ENCODE measurements around the gene RAB9A.

DNA sequence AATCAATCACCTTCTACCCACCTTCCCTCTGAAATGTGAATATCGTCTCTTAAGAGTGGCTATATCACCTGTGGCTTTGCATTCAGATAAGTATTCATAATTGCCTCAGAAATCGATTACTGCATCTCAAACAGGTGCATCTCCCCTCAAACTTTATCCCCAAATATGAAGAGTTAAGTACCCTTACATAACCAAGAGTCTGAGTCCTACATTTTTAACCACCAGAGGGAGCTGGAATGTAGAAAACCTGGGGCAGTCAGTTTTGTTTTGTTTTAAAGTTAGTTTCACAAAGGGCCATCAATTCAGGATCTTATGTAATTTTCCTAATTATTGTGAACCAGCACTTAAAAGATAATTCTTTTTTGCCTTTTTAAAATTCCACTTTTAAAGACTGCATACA lies 30.3 kb upstream of the RAB9A start:
- TF ChIP-seq, protein P1, sequence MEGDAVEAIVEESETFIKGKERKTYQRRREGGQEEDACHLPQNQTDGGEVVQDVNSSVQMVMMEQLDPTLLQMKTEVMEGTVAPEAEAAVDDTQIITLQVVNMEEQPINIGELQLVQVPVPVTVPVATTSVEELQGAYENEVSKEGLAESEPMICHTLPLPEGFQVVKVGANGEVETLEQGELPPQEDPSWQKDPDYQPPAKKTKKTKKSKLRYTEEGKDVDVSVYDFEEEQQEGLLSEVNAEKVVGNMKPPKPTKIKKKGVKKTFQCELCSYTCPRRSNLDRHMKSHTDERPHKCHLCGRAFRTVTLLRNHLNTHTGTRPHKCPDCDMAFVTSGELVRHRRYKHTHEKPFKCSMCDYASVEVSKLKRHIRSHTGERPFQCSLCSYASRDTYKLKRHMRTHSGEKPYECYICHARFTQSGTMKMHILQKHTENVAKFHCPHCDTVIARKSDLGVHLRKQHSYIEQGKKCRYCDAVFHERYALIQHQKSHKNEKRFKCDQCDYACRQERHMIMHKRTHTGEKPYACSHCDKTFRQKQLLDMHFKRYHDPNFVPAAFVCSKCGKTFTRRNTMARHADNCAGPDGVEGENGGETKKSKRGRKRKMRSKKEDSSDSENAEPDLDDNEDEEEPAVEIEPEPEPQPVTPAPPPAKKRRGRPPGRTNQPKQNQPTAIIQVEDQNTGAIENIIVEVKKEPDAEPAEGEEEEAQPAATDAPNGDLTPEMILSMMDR (IDR thresholded peaks at IDR 0.05; ENCODE audit: insufficient read depth, low read depth, low read length): peak; percentile 39
- TF ChIP-seq EZH2 (IDR thresholded peaks at IDR 0.05; ENCODE audit: insufficient read depth, low read length): no peak
